LNCAP (cell line): ENCODE measurements around the gene NEU4.

Source experiments
- TF ChIP-seq, protein P1 (sequence below): fragments of 450-650 bp; IDR thresholded peaks from 2 replicates; pipeline ENCODE4 v1.5.1; 2017; ENCODE audit warnings: mild to moderate bottlenecking

The NEU4 gene

DNA sequence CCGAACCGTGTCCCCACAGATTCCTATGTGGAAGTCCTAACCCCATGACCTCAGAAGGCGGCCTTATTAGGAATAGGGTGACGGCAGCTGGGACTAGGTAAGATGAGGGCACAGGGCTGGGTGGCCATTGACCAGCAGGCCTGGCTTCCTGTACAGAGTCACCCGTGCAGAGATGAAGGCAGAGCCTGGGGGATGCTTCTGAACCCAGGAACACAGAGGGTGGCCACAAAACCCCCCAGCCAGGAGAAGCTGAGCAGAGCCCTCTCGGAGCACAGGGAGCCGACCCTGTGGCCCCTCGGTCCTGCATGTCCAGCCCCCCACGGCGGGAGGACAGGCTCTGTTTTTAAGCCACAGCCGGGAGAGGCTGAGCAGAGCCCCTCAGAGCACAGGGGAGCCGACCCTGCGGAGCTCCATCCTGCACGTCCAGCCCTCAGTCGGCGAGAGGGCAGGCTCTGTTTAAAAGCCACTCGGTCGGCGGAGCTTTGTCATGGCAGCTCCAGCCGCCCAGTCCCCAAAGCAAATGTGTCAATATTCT lies 47.0 kb downstream of the NEU4 start:
- TF ChIP-seq, protein P1, sequence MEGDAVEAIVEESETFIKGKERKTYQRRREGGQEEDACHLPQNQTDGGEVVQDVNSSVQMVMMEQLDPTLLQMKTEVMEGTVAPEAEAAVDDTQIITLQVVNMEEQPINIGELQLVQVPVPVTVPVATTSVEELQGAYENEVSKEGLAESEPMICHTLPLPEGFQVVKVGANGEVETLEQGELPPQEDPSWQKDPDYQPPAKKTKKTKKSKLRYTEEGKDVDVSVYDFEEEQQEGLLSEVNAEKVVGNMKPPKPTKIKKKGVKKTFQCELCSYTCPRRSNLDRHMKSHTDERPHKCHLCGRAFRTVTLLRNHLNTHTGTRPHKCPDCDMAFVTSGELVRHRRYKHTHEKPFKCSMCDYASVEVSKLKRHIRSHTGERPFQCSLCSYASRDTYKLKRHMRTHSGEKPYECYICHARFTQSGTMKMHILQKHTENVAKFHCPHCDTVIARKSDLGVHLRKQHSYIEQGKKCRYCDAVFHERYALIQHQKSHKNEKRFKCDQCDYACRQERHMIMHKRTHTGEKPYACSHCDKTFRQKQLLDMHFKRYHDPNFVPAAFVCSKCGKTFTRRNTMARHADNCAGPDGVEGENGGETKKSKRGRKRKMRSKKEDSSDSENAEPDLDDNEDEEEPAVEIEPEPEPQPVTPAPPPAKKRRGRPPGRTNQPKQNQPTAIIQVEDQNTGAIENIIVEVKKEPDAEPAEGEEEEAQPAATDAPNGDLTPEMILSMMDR = no peak

DNA sequence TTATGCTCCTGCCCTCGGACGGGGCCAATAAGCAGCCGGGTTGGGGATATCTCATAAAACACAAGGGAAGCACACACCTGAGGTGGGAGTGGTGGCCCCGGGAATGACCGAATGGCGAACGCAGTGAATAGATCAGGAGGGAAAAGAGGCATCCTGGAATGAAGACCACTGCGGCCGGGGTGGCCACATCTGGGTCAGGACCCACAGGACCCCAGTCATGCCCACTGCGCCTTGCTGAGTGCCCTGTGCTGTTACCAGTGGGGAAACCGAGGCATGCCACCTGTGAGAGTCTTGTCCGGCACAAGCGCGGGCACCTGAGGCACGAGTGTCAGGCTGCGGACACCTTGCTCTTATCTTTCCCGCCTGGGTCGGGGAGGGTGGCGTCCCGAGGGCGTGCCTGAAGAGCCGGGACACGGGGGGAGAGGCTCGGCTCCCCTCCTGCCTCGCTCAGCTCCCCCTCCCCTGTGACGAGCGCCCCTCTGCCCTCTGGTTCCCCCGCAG lies 48.1 kb downstream of the NEU4 start:
- TF ChIP-seq, protein P1 = no peak

DNA sequence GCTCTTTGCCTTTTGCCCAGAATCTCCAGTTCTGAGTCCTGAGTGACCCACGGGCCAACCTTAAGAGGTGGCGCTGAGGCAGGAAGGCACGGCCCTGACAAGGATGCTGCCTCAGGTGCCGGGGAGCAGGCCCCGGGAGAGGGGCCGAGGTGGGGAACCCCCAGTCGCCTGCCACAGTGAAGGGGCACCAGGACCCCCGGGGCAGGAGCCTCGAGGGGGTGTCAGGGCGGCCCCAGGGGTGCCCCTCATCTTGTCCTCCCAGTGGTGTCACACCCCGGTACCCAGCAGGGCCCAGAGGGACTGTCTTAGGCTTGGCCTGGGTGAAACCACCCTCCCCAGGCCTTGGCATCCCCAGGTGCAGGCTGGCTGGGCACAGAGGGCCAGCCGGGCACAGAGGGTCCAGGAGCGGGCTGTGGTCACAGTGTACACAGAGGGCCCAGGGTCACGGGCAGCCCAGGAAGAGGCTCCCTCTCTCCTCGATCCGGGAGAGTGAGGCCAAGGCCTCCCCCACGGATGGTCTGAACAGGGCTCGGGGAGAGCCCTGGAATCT lies 48.7 kb downstream of the NEU4 start:
- TF ChIP-seq, protein P1 = no peak

GRCh38 chr2:241858206-241859016 lies 49.4 kb downstream of the NEU4 start, which contains the start of gene PDCD1:
PDCD1 (minus strand) TSS chr2:241858894; CDS start chr2:241858838, 56 bp downstream.
- TF ChIP-seq, protein P1 = no peak

DNA sequence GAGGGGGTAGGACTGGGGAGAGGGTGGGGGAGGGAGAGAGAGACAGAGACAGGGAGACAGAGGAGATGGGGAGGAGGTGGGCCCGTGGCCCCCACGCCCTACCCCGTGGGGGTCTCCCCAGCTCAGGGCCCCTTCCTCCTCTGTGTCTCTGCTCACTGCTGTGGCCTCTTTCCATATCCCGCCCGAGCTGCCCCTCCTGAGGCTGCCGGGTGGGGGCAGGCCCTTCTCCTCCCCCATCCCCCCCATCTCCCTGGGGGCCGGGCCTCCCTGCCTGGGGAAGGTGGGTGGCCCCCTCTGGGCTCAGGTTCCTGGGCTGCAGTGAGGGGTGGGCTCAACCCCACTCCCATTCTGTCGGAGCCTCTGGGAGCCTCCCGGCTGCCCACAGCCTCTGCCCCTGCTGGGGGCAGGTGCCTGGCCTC lies 50.0 kb downstream of the NEU4 start:
- TF ChIP-seq, protein P1 = no peak

GRCh38 chr2:241859436-241860183 lies 50.6 kb downstream of the NEU4 start:
- TF ChIP-seq, protein P1 = no peak
